HG02623 (cell line): Measurements from ENCODE around the gene PPARG.
"Not testable (repeated sequence)": the region's sequence is repeated elsewhere in the genome, so short reads cannot be mapped to it uniquely, and the experiment has no call there.

ENCODE experiments used
- ATAC-seq: cut with Tn5 transposase; IDR thresholded peaks from one replicate; pipeline ENCODE4 v1.9.1; 2021; ENCODE audit warnings: moderate library complexity; ENCODE audit not compliant: unreplicated experiment

The PPARG gene

GRCh38 chr3:12437221-12437605 lies 148.3 kb downstream of the PPARG start:
- no peak for ATAC-seq

DNA sequence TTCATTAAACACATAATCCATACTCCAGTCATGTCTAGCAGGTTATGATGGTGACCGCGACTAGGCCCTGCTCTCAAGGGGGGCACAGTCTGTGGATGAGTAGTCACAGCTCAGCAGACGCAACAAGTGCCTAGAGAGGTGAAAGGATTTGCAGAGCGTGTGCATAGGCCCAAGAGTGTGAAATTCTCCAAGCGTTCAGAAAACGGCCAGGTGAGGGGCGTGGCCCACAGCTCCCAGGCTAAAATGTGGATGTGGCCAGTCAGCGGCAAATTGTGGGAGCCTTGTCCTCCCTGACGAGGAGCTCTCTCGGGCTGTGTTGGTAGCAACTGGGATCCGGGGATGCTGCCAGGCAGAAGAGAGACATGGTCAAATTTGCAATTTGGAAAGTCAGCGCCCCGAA lies 149.0 kb downstream of the PPARG start:
- ATAC-seq = no peak

GRCh38 chr3:12438318-12438717 lies 149.4 kb downstream of the PPARG start:
- no peak for ATAC-seq

DNA sequence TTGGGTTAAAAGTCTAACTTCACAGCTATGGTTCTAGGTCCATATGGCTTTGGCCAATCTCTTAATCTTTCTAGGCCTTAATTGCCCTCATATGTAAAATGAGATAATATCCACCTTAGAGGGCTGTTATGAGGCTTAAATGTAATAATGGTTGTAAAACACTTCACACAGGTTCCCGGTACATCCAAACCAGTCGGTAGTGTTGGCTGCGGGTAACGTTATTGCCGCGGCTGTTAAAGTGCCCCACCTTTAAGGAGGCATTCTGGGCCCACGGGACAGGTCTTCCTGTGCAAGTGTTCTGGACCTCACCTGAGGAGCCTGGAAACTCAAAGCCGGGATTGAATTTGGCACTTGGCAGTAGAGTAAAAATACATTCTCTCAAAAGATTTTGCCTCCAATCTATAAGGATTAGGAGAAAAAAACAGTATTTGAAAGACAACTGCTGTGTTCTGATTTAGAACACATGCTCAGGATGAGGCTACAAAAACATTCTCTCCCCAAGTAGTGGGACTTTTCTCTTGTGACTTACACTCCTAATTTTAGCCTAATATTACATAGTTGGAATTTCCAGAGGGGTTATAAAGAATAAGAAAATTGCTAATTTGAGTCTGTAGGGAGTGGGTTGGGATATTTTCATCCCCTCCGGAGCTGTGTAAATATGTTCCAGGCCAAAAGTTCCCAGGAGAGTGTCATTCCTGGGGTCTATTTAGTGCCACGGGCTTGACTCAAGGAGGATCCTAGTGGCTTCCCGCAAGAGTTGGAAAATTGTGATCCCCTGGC lies 150.5 kb downstream of the PPARG start:
- ATAC-seq = no peak

GRCh38 chr3:12440927-12441714 lies 152.3 kb downstream of the PPARG start:
- no peak for ATAC-seq

- no peak for ATAC-seq
Measured at GRCh38 chr3:12442654-12443501, 154.0 kb downstream of the PPARG start.

- ATAC-seq = no peak
Measured at GRCh38 chr3:12443781-12444522, 155.1 kb downstream of the PPARG start.

- no peak for ATAC-seq
Measured at GRCh38 chr3:12444582-12445471, 156.0 kb downstream of the PPARG start.

- ATAC-seq = no peak
Measured at GRCh38 chr3:12445523-12446240, 156.8 kb downstream of the PPARG start.

- ATAC-seq = no peak
Measured at GRCh38 chr3:12446298-12446697, 157.4 kb downstream of the PPARG start.

GRCh38 chr3:12447075-12447474 lies 158.2 kb downstream of the PPARG start:
- ATAC-seq = no peak

DNA sequence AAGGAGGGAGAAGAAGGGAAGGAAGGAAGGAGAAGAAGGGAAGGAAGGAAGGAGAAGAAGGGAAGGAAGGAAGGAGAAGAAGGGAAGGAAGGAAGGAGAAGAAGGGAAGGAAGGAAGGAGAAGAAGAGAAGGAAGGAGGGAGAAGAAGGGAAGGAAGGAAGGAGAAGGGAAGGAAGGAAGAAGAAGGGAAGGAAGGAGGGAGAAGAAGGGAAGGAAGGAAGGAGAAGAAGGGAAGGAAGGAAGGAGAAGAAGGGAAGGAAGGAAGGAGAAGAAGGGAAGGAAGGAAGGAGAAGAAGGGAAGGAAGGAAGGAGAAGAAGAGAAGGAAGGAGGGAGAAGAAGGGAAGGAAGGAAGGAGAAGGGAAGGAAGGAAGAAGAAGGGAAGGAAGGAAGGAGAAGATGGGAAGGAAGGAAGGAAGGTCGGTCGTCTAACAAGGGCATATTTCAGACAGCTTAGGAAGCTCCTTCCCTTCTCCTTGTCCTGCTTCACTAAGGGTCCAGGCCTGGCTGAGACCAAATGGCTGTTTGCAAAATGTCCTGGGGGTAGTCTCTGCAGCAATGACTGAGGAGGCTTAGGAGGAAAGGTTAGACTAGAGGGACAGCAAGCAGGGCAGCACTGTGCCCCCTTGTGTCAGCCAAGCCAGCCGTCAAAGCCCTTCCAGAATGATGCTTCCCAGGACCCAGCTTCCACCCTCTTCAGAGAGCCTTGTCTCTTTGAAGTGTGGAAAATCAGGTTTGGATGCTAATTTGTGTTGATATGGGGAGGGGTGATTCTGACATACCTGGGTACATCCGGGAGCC lies 159.7 kb downstream of the PPARG start:
- ATAC-seq = not testable (repeated sequence)

GRCh38 chr3:12449889-12450682 lies 161.2 kb downstream of the PPARG start:
- no peak for ATAC-seq

GRCh38 chr3:12451481-12451880 lies 162.6 kb downstream of the PPARG start:
- ATAC-seq = no peak

- no peak for ATAC-seq
Measured at GRCh38 chr3:12451960-12452359, 163.1 kb downstream of the PPARG start.

DNA sequence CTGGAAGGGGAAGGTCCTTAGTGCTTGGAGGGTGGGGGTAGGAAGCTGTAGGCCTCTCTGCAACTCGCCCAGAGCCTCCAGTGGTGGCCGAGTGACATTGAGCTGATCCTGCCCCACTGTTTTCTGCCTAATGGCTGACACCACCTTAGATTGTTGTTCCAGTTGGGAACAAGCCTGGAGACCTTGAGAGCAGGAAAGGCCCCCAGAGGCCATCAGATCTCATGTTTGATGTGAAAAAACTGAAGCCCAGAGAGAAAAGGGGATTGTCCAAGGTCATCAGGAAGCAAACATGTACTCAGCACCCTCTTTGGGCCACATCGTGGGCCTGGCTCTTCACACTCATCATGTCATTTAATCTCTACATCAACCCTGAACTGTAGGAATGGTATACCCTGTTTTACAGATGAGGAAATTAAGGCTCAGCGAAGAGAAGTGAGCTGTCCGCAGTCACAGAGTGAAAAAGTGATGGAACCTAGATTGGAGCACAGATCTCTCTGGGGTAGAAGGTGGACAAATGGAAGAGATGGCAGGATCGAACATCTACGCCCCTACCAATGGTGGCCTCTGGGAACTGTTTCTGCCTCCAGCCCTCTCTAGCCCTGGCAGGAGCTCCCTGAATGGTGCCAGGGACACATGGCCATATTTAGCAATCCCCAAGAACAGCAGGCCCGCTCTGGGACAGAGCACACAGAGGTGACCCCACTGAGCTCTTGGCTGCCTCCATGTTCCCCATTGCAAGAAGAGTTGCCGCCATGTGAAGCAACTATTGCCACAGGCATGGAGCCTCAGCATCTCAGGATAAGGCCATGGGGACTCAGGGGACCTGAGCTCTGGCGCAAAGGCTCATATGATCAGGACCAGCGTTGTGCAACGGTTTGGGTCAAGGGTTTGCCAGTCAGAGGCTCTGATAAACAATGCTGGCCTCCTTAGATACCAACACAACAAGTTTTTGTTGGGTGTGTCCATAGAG lies 163.8 kb downstream of the PPARG start:
- ATAC-seq = no peak
